Pancreas (tissue), 10 donors: ENCODE data around the gene LYAR. TPM values are rescaled to one million over a fixed set of nuclear protein-coding genes. Genes with fewer than 3 reads are reported as not detected.

ENCODE experiments used
- ATAC-seq, 4 donors: fragments of 200-7000 bp; cut with Tn5 transposase; one replicate each; pipeline versions ENCODE4 v1.8.0 to v1.9.1; 2020; ENCODE audit warnings: mild to moderate bottlenecking in 4 of 4, moderate library complexity in 4 of 4
- DNase-seq, 6 donors: peaks; one replicate each; pipeline ENCODE4 v3.0.0-alpha.2; 2020
- FAIRE-seq: peaks from 2 replicates; lab custom pipeline; 2012; peaks lifted over from hg19 to GRCh38; lab: Jason Lieb, UNC
- H3K27ac ChIP-seq, 4 donors: fragments of 200-600 bp; sonication (generic); 1 replicate in 3 of 4; 2 replicates in 1 of 4; pipeline versions ENCODE4 v1.5.0 to v1.8.0; 2020
- H3K27me3 ChIP-seq, 4 donors: fragments of 200-600 bp; one replicate each; pipeline ENCODE4 v1.8.0; 2021
- H3K36me3 ChIP-seq, 3 donors: fragments of 200-600 bp; sonication (generic) in 1 of 3; one replicate each; pipeline versions ENCODE4 v1.5.0 to v1.8.0; 2020 to 2021
- H3K4me1 ChIP-seq, 3 donors: fragments of 200-600 bp; one replicate each; pipeline ENCODE4 v1.8.0; 2021
- H3K4me3 ChIP-seq, 4 donors: fragments of 200-600 bp; sonication (generic) in 2 of 4; one replicate each; pipeline versions ENCODE4 v1.5.0 to v1.8.0; 2020 to 2021
- H3K9me3 ChIP-seq, 4 donors: fragments of 200-600 bp; one replicate each; pipeline ENCODE4 v1.8.0; 2021
- CTCF ChIP-seq, 4 donors: fragments of 200-600 bp; sonication (generic) in 3 of 4; IDR thresholded peaks; one replicate each; pipeline versions ENCODE4 v1.5.0 to v1.8.0; 2021; ENCODE audit warnings: antibody characterized with exemption in 4 of 4
- WGBS, 2 donors: extraction: QIAGEN DNeasy Blood & Tissue Kit; methylation state at CpG; one replicate each; pipeline ENCODE4 v1.1.7; 2013; 5-methylcytosine and 5-hydroxymethylcytosine counted together
- intact Hi-C, 3 donors: fragments of 100-400 bp; cut with DNase I; formaldehyde crosslinking; loops; one replicate each; pipeline versions ENCODE4 v1.11.1 to v1.14.2; 2022
- polyA plus RNA-seq, 2 donors: library from polyadenylated mRNA; stranded (reverse); fragments of 200-250 nt; gene quantifications; one replicate each; pipeline ENCODE4 v1.2.3, GENCODE V29; 2013
- total RNA-seq, 6 donors: library from RNA; stranded (reverse); fragmentation: NEBNext Ultra II Directional in 4 of 6; extraction: Animal tissue kit (Norgen Biotek cat#: 25700) in 4 of 6; gene quantifications; one replicate each; pipeline versions ENCODE4 v1.2.1 to v1.2.4, GENCODE V29; 2021 to 2023
- donor health status: healthy with polysubstance abuse.
- donor health status: DM: no; HTN: no; CAD: no; lungs with moderate emphysema.
- donor health status: DM: no; HTN: no; CAD: no.
- donor health status: control.
- donor health status: control.
- donor health status: Bipolar disorder and iron deficiency.
- donor health status: DM: yes; HTN: yes; CAD: no.
- donor health status: DM: no; HTN: no; CAD: no.
- donor health status: DM: no; HTN: no; CAD: no.
- donor health status: DM: yes; HTN: yes; CAD: no.

The LYAR gene
- total and polyA plus RNA-seq, 8 donors, result 1.5 to 6.6 (median 4.1) TPM

- H3K4me3 ChIP-seq, result no peak overlapping the region
- H3K36me3 ChIP-seq, result peaks cover 0 to 49% (median 4%) of the 10 kb centered on the region in 3 donors
- no peaks in the 10 kb centered on the region for H3K9me3 ChIP-seq
- FAIRE-seq (no peak), DNase-seq (no peak), ATAC-seq (no peak)
- H3K27ac ChIP-seq, result no peak overlapping the region
- WGBS, 2 donors, result 78 to 85% methylated on average over 6 of the region's 6 CpGs
- intact Hi-C loops, result no loop called here
- H3K27me3 ChIP-seq, result no peaks in the 10 kb centered on the region
- no peaks in the 10 kb centered on the region for H3K4me1 ChIP-seq
- TF ChIP-seq CTCF (IDR thresholded peaks at IDR 0.05), result no peak
Observed at GRCh38 chr4:4281787-4282186, 8.2 kb downstream of the LYAR start.

GRCh38 chr4:4277531-4277930, 12.4 kb downstream of the LYAR start:
- DNase-seq (no peak), FAIRE-seq (no peak), ATAC-seq (no peak)
- no peaks in the 10 kb centered on the region for H3K4me1 ChIP-seq
- WGBS, 2 donors, result 66 to 70% methylated on average over 6 of the region's 6 CpGs
- no peak overlapping the region for H3K27ac ChIP-seq
- H3K9me3 ChIP-seq, result no peaks in the 10 kb centered on the region
- peaks cover 0 to 48% (median 17%) of the 10 kb centered on the region in 3 donors for H3K36me3 ChIP-seq
- TF ChIP-seq CTCF (IDR thresholded peaks at IDR 0.05), result no peak
- intact Hi-C loops, result no loop called here
- no peak overlapping the region for H3K4me3 ChIP-seq
- no peaks in the 10 kb centered on the region for H3K27me3 ChIP-seq

GRCh38 chr4:4274226-4274625, 15.7 kb downstream of the LYAR start:
- no peaks in the 10 kb centered on the region for H3K9me3 ChIP-seq
- FAIRE-seq (no peak), DNase-seq (no peak), ATAC-seq (no peak)
- peaks cover 0 to 23% (median 14%) of the 10 kb centered on the region in 3 donors for H3K36me3 ChIP-seq
- intact Hi-C loops, result no loop called here
- WGBS, 2 donors, result 91 to 93% methylated on average over 14 of the region's 14 CpGs
- no peak for TF ChIP-seq CTCF (IDR thresholded peaks at IDR 0.05)
- no peaks in the 10 kb centered on the region for H3K4me1 ChIP-seq
- no peak overlapping the region for H3K27ac ChIP-seq
- no peak overlapping the region for H3K4me3 ChIP-seq
- no peaks in the 10 kb centered on the region for H3K27me3 ChIP-seq

GRCh38 chr4:4271912-4272311, 18.0 kb downstream of the LYAR start:
- WGBS, 2 donors, result 74 to 87% methylated on average over 10 of the region's 10 CpGs
- no peaks in the 10 kb centered on the region for H3K27me3 ChIP-seq
- H3K4me1 ChIP-seq, result no peaks in the 10 kb centered on the region
- H3K36me3 ChIP-seq, result peaks cover 0 to 15% (median 14%) of the 10 kb centered on the region in 3 donors
- FAIRE-seq, result no peak
- H3K27ac ChIP-seq, result no peak overlapping the region
- no peak for ATAC-seq
- intact Hi-C loops, result no loop called here
- H3K4me3 ChIP-seq, result no peak overlapping the region
- no peak for DNase-seq
- no peak for TF ChIP-seq CTCF (IDR thresholded peaks at IDR 0.05)
- H3K9me3 ChIP-seq, result no peaks in the 10 kb centered on the region

- peaks cover 0 to 15% (median 14%) of the 10 kb centered on the region in 3 donors for H3K36me3 ChIP-seq
- no peaks in the 10 kb centered on the region for H3K4me1 ChIP-seq
- DNase-seq (no peak), FAIRE-seq (no peak), ATAC-seq (no peak)
- no peaks in the 10 kb centered on the region for H3K9me3 ChIP-seq
- no peak overlapping the region for H3K4me3 ChIP-seq
- WGBS, 2 donors, result 80 to 89% methylated on average over 4 of the region's 4 CpGs
- H3K27me3 ChIP-seq, result no peaks in the 10 kb centered on the region
- intact Hi-C loops, result no loop called here
- TF ChIP-seq CTCF (IDR thresholded peaks at IDR 0.05), result no peak
- H3K27ac ChIP-seq, result no peak overlapping the region
Observed at GRCh38 chr4:4270529-4270928, 19.4 kb downstream of the LYAR start.
